ENCODE measurements around the gene TEX10.
A peak's percentile ranks its signal among the peaks of the same experiment; 100 is the strongest.
"Not testable (repeated sequence)": the region's sequence is repeated elsewhere in the genome, so short reads cannot be mapped to it uniquely, and the experiment has no call there.

TEX10 gene

GRCh38 chr9:100352727-100353505, at the start of gene TEX10:
Gene TEX10, minus strand, starts transcription at chr9:100352942. Its CDS starts 3,579 bp downstream, at chr9:100349363.
- peak; percentile 75 to 98 (median 88) for DNase-seq
- intact Hi-C loops (cut with DNase I): loop anchor here (5.0 kb wide), 1 partner anchor 59 kb away; no protein-coding TSS in a partner anchor

GRCh38 chr9:100401042-100401441, 48.3 kb upstream of the TEX10 start:
- no peak for DNase-seq
- intact Hi-C loops (cut with DNase I): no loop called here

- intact Hi-C loops (cut with DNase I): no loop called here
- DNase-seq: no peak
These were observed 45.0 kb upstream of the TEX10 start for GRCh38 chr9:100397529-100398266.

- no peak for DNase-seq
- intact Hi-C loops (cut with DNase I): no loop called here
These were observed 44.0 kb upstream of the TEX10 start for GRCh38 chr9:100396769-100397168.

GRCh38 chr9:100394816-100395215, 42.1 kb upstream of the TEX10 start:
- intact Hi-C loops (cut with DNase I): no loop called here
- no peak for DNase-seq

GRCh38 chr9:100394032-100394695, 41.4 kb upstream of the TEX10 start:
- intact Hi-C loops (cut with DNase I): no loop called here

GRCh38 chr9:100392989-100393388, 40.2 kb upstream of the TEX10 start:
- peak in 2 of 10 donors; percentile 60 to 82 for DNase-seq
- intact Hi-C loops (cut with DNase I): not testable (repeated sequence)

More at GRCh38 chr9:100394032-100394695, 41.4 kb upstream of the TEX10 start:
- no peak for DNase-seq

GRCh38 chr9:100379862-100380261, 27.1 kb upstream of the TEX10 start:
- intact Hi-C loops (cut with DNase I): no loop called here
- DNase-seq: no peak

GRCh38 chr9:100377015-100377414, 24.3 kb upstream of the TEX10 start:
- no peak for DNase-seq
- intact Hi-C loops (cut with DNase I): no loop called here

GRCh38 chr9:100375658-100376057, 22.9 kb upstream of the TEX10 start:
- DNase-seq: no peak
- intact Hi-C loops (cut with DNase I): no loop called here

GRCh38 chr9:100372648-100373047, 19.9 kb upstream of the TEX10 start:
- DNase-seq: no peak
- intact Hi-C loops (cut with DNase I): no loop called here

GRCh38 chr9:100370064-100370723, 17.5 kb upstream of the TEX10 start:
- intact Hi-C loops (cut with DNase I): no loop called here
- no peak for DNase-seq

- intact Hi-C loops (cut with DNase I): no loop called here
- peak in 1 of 10 donors; percentile 22 for DNase-seq
These were observed 15.9 kb upstream of the TEX10 start for GRCh38 chr9:100368672-100369071.

GRCh38 chr9:100366121-100366520, 13.4 kb upstream of the TEX10 start:
- DNase-seq: no peak

GRCh38 chr9:100364013-100364412, 11.3 kb upstream of the TEX10 start:
- intact Hi-C loops (cut with DNase I): no loop called here
- DNase-seq: no peak

More at GRCh38 chr9:100366121-100366520, 13.4 kb upstream of the TEX10 start:
- intact Hi-C loops (cut with DNase I): no loop called here

GRCh38 chr9:100359057-100359456, 6.3 kb upstream of the TEX10 start:
- intact Hi-C loops (cut with DNase I): no loop called here
- no peak for DNase-seq

- no peak for DNase-seq
- intact Hi-C loops (cut with DNase I): no loop called here
These were observed 4.8 kb upstream of the TEX10 start for GRCh38 chr9:100357501-100357900.

GRCh38 chr9:100355561-100355960, 2.8 kb upstream of the TEX10 start:
- intact Hi-C loops (cut with DNase I): no loop called here
- DNase-seq: no peak

GRCh38 chr9:100354121-100354800, 1.5 kb upstream of the TEX10 start:
- intact Hi-C loops (cut with DNase I): loop anchor here (5.0 kb wide), 1 partner anchor 58 kb away; no protein-coding TSS in a partner anchor
- no peak for DNase-seq

- intact Hi-C loops (cut with DNase I): loop anchor here (5.0 kb wide), 1 partner anchor 60 kb away; no protein-coding TSS in a partner anchor
- DNase-seq: peak; percentile 22 to 88 (median 37)
These were observed 478 bp downstream of the TEX10 start for GRCh38 chr9:100352201-100352726.
